ENCODE data around the gene ITPKB.
A peak's percentile ranks its signal among the peaks of the same experiment; 100 is the strongest.
"Not testable (repeated sequence)": the region's sequence is repeated elsewhere in the genome, so short reads cannot be mapped to it uniquely, and the experiment has no call there.

The ITPKB gene

DNA sequence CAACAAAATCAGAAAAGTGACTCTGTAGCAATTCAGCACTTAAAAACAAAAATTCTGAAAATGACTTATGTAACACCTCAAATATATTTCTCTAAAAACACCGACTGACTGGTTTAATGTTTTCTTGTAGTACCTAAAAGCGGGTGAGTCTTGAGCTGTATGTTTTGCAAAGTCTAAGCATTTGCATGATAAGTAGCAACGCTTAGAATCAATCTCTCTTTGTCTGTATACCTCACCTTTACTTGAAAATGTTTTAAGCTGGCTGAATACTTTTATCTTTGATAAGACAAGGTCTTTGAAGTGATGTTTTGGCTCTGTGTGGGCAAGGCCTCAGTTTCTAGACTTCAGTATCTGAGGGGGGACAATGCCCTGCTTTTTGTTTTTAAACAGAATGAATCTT lies 8.2 kb downstream of the ITPKB start:
- no peak for DNase-seq

DNA sequence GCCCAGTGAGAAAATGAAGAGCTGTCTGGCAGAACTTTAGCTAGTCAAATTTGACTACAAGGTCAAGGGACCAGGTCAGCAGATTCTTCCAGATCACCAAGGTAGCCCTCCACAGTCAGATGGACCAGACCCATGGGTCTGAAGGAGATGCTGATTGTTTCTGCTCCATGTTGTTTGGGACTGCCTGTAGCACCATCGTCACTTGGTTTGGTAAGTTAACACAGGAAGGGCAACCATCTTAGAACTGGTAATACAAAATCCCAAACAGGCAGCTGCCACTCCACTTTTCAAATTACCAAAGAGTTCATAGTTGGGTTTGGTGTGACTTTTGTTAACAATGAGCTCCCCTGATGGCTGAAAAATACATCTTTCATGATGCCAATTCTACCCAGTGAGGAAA lies 9.0 kb downstream of the ITPKB start:
- no peak for DNase-seq

DNA sequence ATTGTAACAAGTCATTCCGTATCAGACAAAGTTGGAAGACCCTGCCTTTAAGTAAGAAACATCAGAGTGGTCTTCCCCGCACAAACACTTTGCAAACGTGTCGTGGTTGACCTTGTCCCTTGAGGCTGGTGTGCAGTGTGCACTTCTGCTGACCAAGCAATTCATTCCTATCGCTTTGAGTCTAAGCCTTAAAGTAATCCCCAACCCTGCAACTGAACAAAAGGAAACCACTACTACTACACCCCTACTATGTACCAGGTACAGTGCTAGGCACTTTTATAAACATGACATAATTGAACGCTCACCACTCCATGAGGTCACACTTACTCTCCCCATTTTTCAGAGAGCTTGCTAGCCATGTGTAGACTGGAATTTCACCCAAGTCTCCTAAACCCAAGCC lies 10.6 kb downstream of the ITPKB start:
- DNase-seq: no peak

DNA sequence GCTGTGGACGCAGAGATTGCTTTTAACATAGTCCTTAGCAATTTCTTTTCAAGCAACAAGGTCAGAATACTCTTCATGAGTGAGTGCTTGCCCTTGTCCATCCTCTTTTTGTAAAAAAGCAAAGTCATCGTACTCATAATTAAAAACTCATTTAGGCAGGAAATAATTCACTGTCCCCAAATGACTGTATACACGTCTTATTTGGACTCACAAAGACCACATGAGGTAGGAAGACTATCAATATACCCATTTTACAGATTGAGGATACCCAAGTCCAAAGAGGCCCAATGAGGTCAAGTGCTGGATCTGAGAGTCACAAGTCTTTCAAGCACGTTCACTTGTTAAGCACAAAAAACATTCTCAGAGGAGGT lies 13.2 kb downstream of the ITPKB start:
- DNase-seq: no peak

DNA sequence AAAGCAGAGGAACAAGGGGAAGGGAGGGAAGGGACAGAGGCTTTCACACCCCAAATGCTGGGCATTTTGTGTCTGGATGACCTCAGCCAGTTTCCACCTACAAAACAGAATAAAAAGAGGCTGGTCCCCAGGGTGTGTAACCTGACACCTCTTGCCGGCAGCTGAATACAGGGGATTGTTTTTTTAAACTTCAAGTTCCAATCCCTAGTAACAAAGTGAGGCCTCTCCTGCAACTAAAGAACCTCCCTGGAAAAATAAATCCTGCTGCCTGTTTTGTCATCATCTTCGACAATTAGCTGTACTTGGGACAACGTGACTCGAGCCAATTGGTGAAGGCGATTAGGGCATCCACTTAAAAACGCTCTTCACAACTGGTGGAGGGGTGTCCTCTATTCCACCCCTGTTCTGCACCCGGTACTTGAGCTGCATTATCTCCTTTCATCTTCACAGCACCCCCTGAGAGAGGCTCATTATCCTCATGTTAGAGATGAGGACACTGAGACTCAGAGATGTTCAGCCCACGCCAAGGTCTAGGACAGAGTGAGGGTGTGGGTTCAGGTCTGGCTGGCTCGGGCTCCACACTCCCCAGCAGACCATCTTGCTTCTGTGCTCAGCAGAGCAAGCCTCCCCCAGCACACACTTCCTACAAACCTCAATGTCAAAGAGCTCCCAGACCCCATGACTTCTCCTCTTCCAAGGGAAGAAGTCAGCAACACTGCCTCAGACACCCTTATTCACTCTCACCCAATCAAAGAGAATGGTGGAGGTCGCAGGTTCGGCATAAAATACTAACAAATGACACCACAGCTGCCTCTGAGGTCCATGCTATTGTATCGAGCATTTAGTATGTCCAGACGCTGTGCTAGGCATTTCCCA lies 15.2 kb downstream of the ITPKB start:
- peak; percentile 77 for DNase-seq

DNA sequence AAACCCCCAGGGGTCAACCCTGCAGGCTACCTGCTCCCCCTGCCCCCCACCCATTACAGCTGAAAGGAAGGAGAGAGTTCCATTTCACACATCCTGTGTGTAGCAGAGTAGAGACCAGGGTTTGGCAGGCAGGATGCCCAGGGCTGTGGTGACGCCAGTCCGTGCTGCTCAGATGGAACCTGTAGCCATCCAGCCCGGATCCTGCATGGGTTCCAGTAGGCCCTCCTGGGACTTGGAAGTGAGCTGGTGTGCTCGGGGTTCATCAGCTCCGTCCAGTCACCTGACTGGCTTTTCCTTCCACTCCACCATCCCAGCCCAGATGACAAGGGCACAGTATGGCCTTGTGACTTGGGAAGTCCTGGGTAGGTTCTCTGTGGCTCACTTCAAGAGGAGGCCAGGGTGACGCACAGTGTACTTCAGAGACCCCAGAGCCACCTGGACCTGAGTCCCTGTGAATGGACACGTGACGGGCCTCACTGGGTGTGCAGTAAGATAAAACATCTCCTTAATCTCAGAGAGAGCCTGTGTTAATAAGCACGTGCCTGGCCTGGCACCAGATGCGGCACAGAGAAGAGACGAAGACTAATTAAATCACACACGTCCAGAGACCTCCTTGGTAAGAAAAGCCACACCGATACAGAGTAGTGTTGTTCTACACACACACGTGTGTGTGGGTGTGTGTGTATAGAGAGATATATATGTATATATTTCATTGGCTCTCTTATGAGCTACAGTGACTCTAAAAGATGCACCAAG lies 16.0 kb downstream of the ITPKB start:
- no peak for DNase-seq

DNA sequence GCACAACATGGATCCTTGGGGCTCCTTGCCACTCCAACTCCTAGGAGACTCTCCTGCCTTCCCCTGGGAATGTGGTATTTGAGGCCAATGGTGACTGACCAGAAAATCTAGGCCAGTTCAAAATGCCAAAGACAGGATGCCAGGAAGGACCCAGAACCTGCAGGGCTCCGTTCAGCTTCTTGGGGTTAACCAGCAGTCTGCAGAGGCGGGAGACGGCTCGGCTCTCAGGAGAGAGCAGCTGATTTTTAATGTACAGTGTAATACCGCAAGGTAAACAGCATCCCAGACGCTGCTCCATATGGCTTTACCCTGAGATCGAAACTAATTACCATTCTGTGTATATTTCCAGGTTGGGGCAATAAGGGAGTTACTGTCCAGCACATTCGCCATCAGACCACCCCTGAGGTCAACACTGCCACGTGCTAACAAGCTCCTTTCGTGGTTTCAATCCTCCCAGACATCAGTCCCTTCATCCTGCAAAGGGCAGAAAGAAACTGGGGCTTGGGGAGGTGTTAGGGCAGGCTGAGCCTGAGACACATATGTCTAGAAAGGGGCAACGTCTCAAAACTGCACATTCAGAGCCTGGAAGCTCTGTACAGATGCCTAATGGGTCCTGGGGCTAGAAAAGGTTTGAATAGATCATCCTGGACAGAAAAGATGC lies 16.7 kb downstream of the ITPKB start:
- no peak for DNase-seq

DNA sequence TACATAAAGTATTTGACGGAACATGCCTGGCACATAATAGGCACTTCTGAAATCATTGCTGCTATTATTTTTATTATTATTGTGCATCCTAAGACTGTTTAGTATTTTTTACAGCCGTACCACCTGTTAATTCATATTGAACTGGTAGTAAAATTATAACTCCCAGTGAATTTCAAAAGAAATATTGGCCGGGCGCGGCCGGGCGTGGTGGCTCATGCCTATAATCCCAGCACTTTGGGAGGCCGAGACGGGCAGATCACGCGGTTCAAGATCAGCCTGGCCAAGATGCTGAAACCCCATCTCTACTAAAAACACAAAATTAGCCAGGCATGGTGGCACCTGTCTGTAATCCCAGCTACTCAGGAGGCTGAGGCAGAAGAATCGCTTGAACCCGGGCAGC lies 18.5 kb downstream of the ITPKB start:
- DNase-seq: not testable (repeated sequence)

DNA sequence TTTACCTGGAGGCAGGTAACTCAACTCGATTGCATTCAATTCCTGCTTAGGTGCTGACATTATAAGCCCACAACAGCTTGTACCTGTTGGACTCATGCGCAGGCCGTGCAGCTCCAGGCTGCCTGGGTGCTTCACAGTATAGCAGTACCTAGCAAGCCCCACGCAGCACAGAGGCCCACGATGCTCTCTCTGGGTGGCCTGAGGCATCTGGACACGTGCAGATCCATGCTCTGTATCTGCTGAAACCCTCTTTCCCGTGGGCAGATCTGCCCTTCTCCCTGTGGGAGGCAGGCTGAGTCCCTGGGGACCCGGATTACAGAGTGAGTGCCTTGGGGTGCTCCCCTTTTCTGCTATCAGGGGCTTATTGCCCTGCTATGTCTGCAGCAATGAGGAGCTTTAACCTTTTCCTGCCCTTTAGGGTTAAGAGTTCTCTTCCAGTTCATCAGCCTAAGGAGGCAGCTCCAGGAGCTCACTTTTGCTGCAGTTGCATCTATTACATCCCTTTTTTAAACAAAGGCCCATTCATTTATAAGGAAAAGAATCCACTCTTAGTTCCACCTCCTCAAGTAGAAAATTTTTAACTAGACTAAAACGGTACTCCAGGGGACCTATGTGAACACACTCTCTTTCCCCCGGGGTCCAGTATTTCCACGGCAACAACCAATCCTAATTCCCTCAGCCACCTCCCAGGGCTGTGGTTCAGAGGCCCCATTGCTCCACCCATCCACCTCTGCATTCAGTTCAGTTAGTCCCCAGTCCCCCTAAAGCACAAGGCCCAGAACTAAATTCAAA lies 19.3 kb downstream of the ITPKB start:
- no peak for DNase-seq

DNA sequence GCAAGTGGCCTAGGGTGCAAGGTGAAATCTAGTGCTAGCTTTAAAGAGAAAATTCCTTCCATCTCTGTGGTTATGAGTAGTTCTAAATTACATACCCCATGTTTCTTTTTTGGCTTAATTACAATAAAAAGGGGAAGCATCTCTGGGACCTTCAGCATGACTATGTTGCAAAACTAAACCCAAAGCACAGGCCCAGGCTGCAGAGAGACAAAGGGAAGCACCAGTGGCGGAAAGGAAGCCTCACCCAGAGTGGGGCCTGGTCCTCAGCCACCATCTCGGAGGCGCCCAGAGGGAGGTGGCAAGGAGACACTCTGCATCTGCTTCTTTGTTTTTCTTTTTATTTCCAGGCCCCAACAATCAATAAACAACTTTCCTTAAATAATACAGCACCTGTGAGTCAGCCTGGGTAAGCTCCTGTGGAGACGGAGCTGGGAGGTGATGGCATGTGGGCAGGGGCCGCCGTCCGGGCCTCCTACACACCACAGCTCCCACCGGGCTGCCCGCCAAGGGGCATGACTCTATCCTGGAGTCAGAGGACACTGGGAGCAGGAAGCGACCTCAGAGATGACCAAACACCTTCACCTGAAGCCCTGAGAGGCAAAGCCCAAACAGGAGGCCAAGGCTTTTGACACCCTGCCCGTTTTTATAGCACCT lies 21.7 kb downstream of the ITPKB start:
- no peak for DNase-seq

DNA sequence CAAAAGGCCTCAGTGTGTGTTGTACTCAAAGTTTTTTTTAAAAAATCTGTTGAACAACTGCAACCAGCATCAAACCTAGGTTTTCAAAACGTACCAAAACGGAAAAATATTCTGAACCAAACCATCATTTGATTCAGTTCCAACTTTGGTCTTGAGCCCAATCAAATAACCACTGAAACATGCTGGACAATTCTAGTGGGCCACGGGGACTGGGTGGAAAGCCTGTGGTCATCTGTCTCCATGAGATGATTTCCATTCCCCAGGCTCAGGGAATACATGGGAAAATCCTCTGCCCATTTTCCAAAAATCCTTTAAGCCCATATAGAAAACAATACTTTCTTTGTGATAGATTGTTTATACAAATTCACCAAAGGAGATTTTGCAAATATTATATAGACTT lies 22.5 kb downstream of the ITPKB start:
- DNase-seq: no peak

DNA sequence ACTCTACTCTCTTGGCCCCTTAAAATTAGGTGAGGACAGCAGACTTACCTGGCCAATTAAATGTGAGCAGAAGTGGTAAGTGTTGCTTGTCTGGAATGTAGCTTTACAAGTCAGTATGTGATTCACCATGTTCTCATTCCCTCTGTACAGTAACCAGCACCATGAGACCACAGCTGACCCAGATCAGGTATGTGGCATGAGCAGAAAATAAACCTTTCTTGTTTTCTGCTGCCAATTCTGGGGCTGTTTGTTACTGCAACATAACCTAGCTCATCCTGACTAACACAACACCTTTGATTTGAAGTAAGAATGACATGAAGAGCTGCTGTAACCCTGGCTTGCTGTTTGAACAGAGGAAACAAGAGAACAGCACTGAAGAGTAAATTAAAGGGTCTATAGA lies 24.9 kb downstream of the ITPKB start:
- DNase-seq: no peak

DNA sequence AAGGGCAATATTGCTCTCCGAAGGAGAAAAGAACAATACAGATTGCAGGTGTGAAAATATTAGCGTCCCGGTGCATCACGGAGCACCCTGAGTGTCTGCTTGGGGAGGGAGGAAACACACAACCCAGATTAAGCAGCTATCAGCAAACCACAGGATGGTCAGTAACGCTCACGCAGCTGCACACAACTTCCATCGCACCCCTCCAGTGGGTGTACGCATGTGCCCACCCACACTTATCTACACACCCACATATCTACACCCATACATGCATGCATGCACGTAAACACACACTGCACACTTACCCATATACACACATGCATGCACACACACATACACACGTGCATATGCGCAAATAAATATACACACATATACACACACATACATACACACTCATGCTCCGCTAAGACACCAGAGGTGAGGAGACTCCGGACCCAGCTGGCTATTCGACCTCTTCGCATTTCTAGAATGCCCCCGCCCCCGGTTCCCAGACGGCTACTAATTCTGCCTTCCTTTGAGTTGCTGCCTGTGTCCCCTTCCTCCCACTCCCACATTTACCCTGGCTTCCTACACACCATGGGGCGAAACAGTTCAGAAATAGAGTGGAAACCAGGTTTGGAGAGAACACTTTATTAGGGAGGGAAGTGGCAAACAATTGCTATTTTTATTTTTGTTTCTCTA lies 26.2 kb downstream of the ITPKB start:
- no peak for DNase-seq

DNA sequence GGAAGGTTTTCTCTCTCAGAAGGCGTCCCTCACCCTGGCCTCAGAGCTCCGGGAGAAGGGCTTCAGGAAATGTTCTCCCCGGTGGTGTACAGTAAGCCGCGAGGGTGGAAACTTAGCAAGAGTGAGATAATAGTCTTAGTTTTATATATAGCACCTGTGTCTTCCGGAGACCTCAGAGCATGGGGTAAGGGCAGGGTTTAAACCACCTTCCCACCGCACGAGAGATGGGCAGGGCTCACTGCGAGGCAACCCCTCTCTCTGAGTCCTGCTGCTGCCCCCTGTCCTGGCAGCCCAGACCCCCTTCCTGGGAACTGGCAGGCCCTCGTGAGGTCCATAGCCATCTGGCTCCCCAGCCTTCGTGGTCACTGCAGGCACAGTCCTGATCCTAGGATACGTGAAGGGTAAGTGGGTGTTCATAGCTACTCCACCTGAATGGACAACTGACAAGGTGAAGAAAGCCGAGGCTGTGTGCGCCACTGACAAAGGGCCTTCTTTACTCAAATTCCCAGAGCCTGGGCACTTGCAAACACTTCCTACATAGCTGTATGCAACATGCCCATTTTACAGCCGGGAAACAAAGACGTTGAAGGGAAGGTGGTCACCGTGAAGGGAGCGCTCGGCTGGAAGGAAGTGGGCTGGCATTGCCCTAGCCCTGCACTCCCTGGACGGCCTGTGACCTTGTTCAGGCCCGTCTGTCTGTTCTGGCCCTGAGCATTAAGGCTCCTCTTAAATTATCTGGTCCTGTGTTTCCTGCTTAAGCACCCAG lies 26.9 kb downstream of the ITPKB start:
- DNase-seq: no peak

DNA sequence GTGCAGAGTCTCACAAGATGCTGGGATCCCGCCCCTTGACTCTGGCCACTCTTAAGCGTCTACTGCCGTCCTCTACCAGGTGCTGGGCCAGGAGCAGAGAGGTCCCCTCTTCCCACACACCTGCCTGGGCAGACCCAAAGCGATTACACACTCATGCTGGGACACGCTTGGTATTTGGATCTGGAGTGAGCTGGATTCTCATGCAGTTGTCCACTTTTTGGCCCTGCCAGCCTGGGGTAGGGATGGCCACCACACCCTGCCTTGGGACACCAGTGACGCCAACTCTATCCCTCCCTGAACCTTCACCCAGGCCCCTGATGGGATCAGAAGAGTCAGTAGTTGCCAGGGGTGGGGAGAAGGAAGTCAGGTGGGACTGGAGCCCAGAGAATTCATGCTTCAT lies 28.6 kb downstream of the ITPKB start:
- DNase-seq: no peak

DNA sequence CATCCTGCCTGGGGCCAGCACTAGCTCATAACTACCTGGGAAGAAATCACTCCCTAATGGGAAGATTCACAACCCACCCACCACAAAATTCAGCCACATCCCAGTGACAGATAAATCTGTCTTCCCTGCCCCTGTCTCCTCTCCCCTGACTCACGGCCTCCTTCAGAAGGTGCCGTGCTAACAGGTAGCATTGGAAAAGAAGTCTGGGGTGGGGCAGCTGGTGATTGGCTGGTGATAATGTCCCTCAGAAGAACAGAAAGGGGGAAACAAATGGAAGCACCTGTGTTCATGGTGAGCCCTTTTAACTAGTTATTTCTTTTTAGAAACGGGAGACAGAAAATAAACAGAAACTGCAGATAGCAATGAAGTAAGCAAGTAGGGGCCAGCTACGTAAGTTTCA lies 29.1 kb downstream of the ITPKB start:
- DNase-seq: no peak

DNA sequence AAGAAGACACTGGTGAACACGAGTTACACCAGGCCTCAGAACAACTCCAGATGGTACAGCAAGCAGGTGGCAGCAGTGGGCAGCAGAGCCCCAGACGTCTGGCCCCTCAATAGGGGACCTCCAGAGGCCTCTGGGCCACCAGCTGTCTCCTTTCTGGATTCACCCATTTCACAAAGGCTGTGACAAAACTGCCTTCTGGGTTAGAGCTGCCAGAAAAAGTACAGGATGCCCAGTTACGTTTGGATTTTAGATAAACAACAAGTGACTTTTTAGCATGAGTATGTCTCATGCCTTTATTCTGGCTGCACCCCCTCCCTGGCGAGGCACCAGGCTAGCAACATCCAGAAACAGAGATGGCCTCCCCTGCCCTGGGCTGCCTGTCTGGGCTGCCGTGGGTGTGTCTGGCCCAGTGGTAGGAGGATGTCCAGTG lies 30.1 kb downstream of the ITPKB start:
- DNase-seq: no peak

DNA sequence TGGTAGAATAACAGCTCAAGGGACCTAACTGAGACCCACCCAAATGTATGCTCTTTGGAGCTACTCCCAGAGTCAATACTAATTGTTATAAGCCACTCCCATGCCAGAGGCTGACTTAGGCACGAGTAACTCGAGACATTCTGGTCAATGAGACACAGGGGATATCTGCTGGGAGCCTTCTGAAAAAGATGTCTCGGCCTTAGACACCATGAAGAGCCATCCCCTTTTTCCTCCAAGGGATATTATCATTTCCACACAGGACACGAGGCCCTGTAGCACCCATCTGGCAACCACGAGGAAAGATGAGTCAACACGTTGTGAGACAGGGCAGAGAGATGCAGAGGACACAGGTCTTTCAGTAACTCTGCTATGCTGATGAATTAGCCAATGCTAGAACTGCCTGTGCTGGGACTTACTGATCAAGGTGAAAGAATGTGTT lies 30.7 kb downstream of the ITPKB start:
- peak; percentile 73 for DNase-seq

DNA sequence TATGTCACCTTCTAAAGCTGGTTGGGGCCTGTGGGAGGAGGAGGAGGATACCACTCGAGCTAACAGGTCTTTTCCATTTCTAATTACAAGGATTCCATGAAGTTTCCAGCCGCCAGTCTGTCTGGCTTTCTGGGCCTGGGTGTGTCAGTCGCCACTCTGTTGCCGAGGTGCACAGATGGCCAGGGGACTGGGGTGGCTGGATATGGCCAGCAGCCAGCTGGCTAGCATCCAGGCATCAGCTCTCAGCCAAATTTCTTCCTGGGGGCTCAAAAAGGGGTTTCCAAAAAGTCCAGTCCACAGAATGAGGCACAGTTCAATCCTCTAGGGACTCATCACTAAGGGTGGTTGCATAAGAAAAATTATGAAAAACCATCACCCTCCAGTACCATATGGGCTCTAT lies 32.4 kb downstream of the ITPKB start:
- no peak for DNase-seq

DNA sequence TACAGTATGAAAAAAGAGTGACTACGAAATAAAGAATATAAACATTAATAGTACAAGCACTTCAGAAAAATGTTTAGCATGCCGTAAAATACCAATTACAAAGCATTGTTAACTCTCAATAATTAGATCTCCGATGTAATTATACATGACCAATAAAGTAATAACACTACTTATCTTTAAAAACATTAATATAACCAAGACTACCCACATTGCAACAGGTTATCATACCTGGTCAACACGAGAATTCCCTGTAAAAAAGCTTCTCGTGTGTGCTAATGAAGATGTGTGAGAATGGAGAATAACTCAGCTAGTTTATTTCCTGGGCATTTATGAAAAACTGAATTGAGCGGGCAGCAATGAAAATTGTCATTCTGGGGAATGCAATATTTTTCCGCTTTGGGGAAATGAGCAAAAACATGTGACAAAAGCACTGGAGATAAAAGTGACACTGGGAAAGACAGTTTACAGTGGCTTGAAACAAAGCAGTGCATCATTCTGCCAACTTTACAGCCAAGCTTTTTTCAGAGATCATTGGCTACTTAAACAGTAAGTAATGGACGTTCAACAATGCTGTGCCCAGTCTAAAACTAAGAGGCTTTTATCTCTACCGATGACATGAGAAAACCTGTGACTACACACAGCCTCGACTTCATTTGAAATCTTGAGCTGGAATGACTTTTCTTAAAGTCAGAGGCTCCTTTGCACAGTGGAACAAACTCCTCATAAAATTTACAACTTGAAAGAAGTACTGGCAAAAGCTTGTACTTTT lies 34.7 kb downstream of the ITPKB start:
- no peak for DNase-seq

Measured in fibroblast of skin of back (primary cell).